HG03095 (cell line): ENCODE data around the gene ZCCHC17.

Experiments used
- ATAC-seq: cut with Tn5 transposase; IDR thresholded peaks from one replicate; pipeline ENCODE4 v1.9.1; 2021; ENCODE audit warnings: moderate library complexity; ENCODE audit not compliant: unreplicated experiment

The ZCCHC17 gene

DNA sequence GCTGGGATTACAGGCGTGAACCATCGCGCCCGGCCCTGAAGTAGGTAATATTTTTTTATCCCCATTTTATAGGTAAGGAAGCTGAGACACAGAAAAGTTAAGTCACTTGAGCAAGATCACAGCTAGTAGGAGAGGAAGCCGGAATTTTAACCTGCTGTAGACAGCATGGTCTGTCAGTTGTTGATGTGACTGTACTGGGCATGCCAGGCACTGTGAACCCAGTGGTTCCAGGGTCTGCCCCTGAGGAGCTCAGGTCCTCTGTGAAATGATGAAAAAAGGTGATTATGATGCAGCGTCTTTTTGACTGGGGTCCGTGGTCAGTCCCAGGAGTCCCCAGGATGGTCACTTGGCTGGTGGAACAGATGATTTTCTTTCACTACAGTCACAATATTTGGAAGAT, 92.8 kb downstream of the ZCCHC17 start:
- ATAC-seq, result no peak

DNA sequence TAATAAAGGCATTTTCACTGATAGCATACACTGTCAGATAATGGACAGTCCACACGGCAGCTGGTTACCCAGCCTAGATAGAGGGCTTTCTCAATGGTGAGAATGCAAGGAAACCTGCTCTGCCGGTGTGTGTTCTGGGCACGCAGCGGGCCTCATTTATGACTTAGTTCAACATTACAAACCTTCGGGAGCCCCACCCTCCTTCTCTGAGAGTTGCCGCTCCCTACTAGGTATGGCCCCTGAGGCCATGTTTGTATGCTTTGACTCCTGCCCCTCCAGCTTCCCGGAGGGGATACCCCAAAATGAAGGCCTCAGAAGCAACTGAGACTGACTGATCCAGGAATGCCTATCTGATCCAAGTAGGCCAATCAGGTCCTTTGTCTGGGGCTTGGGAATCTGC, 93.2 kb downstream of the ZCCHC17 start:
- ATAC-seq, result no peak

DNA sequence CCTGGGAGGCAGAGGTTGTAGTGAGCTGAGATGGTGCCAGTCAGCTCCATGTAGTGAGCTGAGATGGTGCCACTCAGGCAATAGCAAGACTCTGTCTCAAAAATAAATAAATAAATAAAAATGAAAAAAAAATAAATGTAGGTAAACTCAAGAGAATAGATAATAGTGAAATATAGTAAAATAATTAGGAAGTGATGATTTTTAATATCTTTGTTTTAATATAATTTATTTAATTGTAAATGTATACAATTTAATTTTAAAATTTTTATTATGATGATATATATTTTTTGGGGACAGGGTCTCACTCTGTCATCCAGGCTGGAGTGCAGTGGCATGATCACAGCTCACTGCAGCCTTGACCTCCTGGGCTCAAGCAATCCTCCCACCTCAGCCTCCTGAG, 96.6 kb downstream of the ZCCHC17 start:
- no peak for ATAC-seq

DNA sequence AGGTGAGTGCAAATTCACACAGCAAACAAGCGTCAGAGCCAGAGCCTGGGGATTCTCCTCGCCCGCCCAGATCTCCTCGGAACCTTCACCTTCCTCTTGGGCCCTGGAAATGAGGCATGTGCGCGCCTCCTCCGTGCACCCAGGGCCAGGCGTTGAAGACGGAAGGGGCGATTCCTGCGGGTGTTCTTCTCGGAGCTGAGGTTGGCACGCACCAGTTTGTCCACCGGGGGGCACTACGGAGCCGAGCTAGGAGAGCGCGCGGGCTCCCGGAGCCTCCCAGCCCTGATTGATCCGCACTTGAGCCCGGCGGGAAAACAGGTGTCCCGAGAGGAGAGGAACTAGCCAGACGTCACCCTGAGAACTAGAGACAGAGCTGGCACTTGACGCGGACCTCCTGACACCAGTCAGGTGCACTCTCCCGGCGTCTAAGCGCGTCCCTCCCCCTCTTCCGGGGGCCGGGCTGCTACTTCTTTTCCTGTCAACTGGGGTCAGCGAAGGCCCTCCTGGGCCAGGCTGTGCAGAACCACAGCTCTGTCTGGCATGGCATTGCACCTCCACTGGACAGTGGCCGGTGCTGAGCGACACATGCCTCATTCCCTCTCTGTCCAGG, 97.9 kb downstream of the ZCCHC17 start:
- ATAC-seq, result no peak

DNA sequence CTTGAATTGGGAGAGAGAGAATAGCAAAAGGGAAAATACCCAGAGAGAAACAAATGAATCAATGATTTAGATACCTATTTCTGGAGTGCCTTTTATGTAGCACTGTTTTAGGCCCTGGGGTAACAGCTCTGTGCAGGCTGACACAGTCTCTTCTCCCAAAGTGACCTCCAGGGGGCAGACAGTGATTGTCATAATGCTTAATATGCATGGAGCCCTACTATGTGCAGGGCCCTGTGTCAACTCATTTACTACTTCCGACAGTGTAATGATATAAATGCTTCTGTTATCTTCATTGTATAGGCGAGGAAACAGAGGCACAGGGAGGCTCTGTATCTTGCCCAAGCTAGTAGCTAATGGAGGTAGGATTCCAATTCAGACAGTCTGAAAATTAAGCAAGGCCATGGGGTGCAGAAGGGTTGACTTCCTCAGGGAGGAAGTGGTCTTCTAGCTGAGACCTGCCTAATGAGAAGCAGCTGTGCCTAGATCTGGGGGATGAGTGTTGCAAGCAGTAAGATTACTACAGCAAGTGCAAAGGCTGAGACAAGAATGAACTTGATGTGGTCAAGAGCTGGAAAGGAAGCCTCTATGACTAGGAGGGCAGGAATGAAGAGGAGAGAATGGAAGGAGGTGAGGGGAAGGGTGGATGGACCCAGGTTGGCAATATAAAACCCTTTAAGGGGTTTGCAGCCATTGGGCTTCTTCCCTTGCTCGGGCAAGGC, 100.0 kb downstream of the ZCCHC17 start:
- ATAC-seq, result no peak

DNA sequence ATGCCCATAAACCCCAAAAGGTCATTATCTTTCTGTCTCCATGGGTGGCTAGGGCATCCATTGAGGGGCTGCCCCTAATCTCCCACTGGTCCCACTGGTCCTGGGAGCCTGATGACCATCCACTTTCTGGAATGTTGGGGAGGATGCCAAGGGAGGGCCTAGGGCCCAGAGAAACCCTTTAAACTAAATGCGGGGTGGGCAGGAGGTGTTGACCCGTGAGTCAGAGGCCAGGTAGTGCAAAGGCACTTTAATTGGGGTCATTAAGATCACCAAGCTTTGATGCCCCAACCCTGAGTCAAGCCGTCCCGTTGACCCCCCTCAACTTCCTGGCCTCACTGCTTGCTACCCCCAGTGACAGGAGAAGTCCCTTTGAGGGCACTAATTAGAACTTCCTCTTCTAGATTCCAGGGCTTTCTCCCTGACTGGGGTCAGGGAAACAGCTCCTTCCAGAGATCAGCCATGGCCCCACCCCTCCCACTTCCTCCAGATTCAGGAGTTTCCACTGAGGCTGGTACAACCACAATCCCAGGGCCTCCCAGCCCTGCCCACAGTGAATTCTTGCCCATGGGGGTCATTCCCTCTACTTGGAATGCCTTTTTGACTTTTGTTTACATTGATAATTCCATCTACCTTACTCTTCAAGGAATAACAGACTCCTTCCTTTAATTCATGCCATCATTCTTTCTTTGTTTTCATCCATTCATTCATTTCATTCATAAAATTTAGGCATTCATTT, 100.7 kb downstream of the ZCCHC17 start:
- no peak for ATAC-seq

DNA sequence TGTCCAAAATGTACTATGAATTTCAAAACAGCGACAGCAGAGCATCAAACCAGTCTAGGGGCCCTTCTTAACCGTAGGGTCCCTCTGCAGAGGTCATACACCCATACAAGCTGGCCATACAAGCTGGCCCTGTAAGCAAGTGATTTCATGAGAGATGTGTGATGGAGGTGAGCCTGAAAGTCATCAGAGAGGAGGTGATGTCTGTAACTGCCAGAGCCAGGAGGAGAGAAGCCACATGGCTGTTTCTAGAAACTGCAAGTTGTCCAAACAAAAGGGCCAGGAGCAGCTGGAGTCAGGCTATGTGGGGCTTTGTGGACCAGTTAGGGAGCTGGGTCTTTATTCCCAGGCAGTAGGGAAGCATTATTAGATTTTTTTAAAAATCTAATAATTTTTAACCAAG, 101.4 kb downstream of the ZCCHC17 start:
- ATAC-seq, result no peak

DNA sequence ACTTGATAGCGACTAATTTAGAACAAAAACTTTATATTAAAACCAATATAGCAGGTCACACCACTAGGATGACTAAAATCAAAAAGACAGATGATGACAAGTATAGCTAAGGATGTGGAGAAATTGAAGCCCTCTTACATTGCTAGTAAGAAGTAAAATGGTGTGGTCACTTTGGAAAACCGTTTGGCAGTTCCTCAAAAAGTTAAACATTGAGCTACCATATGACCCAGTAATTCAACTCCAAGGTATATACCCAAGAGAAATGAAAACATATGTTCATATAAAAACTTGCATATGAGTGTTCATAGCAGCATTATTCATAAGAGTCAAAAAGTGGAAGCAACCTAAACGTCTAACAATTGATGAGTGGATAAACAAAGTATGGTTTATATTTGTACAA, 103.1 kb downstream of the ZCCHC17 start:
- no peak for ATAC-seq

DNA sequence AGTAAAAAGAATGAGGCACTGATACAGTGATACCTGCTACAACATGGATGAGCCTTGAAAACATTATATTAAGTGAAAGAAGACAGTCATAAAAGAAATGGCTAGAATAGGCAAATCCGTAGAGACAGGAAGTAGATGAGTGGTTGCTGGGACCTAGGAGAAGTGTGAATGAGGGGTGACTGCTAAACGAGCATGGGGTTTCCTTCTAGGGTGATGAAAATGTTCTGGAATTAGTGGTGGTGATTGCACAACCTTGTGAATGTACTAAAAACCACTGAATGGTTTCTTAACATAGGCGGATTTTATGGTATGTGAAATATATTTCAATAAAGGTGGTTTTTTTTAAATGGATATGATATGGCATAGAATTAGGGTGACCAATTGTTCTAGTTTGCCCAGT, 103.6 kb downstream of the ZCCHC17 start:
- ATAC-seq, result no peak

DNA sequence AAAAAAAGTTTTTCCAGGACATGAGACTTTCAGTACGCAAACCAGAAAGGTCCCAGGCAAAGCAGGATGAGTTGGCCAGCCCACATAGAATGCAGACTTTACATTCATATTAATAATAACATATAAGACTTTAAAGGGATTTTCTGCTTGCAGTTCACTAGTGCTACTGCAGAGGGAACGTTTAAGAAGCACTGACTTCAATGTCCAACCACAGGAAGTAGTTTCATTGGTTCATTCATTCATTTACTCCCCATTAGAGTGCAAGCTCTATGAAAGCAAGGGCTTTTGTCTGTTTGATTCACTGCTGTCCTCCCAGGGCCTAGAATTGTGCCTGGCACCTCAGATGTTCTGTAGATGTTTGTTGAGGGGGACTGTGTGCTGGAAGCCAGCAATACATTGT, 104.4 kb downstream of the ZCCHC17 start:
- no peak for ATAC-seq

DNA sequence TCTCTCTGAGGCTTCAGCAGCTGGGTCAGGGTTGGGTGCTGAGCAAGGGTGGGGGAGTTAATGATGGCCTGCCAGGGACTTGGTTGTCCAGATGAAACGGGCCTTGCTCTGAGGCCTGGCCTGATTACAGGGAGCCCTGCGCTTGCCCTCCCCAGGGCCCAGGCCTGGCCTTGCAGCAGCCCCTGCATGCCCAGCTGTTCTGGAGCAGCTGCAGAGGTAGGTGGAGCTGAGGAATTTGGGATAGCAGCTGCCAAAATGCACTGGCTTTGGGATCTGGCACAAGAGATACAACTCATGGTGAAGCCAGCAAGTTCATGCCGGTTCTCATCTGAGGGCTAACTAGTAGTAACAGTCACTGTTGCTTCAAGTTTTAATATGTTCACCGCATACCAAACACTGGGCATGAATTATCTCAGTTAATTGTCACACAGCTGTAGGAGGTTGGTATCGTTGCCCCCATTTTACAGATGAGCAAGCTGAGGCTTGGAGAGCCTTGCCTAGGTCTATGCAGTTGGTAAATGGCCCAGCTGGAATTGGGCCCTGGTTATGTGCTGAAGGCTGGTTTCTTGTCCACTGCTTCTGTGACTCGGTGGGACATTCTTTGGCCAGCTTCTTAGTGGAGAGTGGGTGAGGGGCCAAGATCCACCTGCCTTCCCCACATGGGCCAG, 108.9 kb downstream of the ZCCHC17 start:
- no peak for ATAC-seq

DNA sequence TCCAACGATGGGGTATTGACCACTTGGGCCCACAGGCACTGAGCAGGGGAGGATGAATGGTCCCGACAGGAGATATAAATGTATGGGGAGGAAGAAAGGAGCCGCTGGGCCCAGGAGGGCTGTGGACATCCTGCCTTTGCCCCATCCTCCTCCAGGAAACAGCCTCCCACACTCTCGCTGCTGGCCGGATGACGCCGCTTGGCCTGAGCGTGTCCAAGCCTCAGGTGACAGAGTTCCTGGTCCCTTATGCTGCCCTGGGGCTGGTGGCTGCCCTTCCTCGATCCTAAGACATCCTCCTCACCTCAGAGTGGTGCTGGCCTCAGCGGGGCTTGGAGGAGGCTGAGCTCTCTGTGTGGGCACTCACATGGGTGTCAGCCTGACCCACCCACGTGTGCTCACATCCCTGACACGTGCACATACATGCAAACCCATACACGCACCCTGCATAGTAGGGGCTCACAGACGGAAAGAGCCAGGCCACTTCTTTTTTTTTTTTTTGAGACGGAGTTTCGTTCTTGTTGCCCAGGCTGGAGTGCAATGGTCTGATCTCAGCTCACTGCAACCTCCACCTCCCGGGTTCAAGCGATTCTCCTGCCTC, 110.3 kb downstream of the ZCCHC17 start:
- ATAC-seq, result no peak

DNA sequence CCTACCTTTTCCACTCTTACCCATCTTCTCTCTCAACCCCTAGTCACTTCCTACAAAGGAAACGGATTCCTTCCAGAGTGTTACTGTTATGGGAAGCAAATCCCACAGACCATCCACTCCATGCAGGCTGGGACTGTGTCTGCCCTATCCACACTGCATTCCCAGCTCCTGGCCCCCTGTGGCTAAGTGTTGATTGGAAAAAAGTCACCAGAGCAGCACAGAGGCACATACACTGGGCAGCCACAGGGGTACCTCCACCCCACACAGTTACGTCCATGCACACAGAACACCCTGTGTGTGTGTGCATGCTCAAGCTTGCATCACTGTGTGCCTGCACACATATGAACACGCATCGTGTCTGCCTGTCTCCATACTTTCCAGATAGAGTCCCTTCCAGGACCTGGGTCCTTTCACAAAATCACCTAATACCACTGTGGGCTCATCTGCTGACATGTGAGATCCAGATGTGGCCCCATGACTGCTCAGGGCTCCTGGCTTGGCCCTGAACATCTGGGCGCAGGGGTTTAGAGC, 112.0 kb downstream of the ZCCHC17 start:
- ATAC-seq, result no peak

DNA sequence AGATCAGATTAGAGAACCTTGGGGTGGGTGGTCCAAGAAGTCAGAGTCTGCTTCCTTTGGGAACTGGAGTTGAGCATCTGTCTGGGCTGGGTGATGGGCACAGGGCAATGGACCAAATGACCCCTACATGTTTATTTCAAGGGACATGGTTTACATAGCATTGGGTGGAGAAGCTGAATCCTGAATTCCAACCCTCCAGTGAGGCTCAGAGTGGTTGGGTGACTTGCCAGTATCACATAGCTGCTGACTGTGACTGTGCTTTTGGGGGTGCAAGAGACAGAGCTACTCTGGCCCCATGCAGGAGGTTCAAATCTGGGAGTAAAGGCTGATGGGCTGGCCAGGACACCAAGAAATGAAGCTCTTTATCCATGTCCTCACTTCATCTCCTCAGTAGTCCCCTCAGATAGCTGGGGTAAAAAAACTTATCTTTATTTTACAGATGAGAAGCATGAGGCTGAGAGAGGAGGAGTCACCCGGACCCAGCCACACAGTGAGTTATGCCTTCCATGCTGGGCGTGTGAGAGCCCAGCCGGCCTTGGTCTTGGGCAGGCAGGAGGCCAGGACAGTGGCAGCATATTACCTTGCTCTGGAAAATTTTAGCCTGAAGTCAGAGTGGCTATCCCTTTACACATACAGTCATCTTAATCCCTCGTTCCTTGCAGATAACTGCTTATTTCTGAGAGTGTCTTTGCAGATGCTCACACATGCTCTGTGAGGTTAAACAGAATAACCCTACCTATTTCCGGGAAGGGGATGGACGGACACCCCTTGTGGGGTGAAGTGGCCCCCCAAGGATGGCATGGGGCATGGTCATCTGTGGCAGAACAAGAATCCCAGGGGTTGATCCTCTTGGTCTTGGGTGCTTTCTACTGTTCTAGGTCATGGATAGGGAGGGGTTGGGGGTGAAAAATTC, 113.4 kb downstream of the ZCCHC17 start:
- ATAC-seq, result no peak

DNA sequence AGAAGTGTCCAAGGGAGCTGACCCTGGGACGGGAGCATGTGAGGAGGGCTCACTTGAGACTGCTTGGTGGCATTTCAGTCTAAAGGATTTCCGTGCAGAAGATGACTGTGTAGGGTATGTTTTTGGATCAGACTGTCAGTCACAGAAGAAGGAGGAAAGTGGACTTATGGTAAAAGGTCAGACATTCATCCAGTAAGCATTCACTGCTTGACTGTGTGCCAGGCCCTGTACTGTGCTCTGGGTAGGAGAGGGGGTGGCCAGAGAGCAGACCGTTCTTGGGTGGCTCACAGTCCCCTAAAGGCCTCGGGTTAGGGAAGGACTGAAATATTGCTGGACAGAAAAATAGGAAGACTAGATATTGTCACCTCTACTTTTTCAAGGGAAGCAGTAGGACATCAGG, 114.0 kb downstream of the ZCCHC17 start:
- no peak for ATAC-seq

DNA sequence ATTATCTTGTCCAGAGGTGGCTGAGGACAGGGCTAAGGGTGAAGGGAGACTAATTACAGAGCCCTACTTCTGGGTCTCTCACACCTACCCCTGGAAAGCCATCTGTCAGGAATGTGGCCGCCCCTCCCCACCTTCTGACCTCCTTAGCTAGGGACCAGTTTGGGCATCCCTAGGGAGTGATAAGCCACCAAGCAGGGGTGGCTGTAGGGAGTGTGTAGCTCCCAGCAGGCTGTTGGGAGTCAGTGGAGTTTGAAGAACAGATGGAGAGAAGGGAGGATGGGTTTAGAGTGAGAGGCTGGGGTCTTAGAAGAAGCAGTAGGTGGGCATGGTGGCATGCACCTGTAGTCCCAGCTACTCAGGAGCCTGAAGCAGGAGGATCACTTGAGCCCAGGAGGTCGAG, 115.4 kb downstream of the ZCCHC17 start:
- no peak for ATAC-seq

DNA sequence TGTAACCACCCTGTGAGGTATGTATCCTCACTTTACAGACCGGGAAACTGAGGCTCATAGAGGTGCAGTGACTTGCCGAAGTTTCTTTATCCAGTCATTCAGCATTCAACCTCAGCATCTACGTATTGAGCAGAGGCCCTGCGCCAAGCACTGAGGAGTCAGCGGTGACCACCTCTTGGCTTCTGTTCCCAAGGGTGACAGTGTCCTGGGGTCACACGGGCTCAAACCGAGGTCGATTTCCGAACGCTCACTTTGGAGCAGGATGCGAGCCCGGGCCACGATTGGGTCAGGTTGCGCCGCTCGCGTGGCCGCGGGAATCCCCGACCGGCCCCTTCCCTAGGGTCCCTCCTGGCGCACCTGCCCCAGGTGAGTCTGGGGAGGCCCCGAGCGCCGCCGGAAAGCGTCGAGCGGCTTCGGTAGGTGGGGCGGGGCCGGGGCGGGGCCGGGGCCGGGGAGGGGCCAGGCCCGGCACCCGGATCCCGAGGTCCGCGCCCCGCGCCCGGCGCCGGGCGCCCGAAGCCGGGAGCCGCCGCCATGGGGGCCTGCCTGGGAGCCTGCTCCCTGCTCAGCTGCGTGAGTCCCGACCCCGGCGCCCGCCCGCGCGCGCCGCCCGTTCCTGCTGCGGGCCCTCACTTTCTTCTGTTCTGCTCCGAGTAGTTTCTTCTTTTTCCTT, 116.0 kb downstream of the ZCCHC17 start, which contains the start of gene SERINC2:
Gene SERINC2 (plus strand): TSS at position 482 of the 673 bp plus-strand sequence. CDS start 53 bp downstream, at position 535.
- ATAC-seq, result no peak

DNA sequence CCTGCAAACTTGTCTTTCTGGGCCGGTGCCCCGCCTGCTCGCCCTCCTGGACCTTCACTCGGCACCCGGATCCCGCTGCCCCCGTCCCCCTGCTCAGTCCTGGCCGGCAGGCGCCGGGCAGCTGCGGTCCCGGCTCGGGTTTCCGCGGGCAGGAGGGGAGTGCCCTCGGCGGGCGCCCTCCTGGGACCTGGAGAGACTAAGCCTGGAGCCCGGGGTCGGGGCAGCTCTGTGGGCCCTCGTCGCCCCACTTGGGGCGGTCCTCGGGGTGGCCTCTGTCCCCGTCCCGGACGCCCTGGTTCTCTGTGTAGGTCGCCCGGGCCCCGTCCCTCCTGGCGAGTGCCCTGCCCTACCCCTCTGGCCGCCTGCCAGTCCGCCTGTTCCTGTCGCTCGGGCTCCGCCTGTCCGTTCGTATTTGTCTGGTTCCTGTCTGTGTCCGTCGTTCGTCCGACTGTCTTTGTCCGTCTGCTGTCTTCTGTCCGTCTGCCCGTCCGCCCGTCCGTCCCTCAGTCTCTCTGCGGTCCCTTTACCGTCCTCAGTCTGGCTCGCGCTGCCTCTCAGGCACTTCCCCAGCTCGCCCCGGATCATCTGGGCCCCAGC, 116.7 kb downstream of the ZCCHC17 start:
- ATAC-seq, result no peak
